ENCODE measurements around the gene EFEMP1. TPM values are rescaled to one million over a fixed set of nuclear protein-coding genes. Genes with fewer than 3 reads are reported as not detected.

Gene EFEMP1
- total and polyA plus RNA-seq, 10 of the 15 experiments (the other 5 are each of a cell fraction or from before 2014, with no cell fraction given): 0.27 to 1.2 (median 0.35) TPM; not detected in 6

GRCh38 chr2:55903727-55904126 is 19.9 kb downstream of the EFEMP1 start:
- Histone ChIP-seq H3K4me3 (no peak overlapping the region), H3K9ac (ENCODE audit: control insufficient read depth, insufficient read depth, low read length) (no peak overlapping the region), H3K4me1 (ENCODE audit: control insufficient read depth, insufficient read depth, low read length) (no peaks in the 10 kb centered on the region), H3K9me3 (replicated peaks; ENCODE audit: control insufficient read depth, insufficient read depth, low read length) (no peaks in the 10 kb centered on the region), H4K20me1 (ENCODE audit: control insufficient read depth, insufficient read depth) (no peaks in the 10 kb centered on the region), H3K27me3 (replicated peaks in 1 of 2; ENCODE audit: control insufficient read depth in 2 of 2, insufficient read depth in 2 of 2, low read length in 1 of 2) (no peaks in the 10 kb centered on the region), H3K79me2 (ENCODE audit: control insufficient read depth, insufficient read depth, low read length) (no peaks in the 10 kb centered on the region), H3K27ac (ENCODE audit: control insufficient read depth, insufficient read depth) (no peak overlapping the region), H3K36me3 (ENCODE audit: control insufficient read depth in 2 of 2, insufficient read depth in 2 of 2, low read length in 1 of 2) (no peaks in the 10 kb centered on the region), H3K4me2 (ENCODE audit: control insufficient read depth, insufficient read depth) (no peak overlapping the region), H2AFZ (ENCODE audit: control insufficient read depth, low read depth, low read length) (no peak overlapping the region)
- FAIRE-seq (no peak), ATAC-seq (no peak), DNase-seq (ENCODE audit: low read depth, low spot score) (no peak)
- SMC1A ChIA-PET (ENCODE audit: uncharacterized antibody, unreplicated experiment): interaction anchor here (0.6 kb wide), 1 partner anchor 22 kb away, joined by 3 read pairs; no protein-coding TSS in a partner anchor
- no TSS peak for BruUV-seq (replicated peaks)
- in situ Hi-C loops (cut with MboI): no loop called here
- CTCF ChIA-PET: no interaction called here
- POLR2A ChIA-PET: no interaction called here
- intact Hi-C loops (cut with micrococcal nuclease; ENCODE audit: unreplicated experiment): no loop called here
- RAD21 ChIA-PET (ENCODE audit: unreplicated experiment): no interaction called here
- WGBS (ENCODE audit: insufficient coverage, insufficient replicate concordance, low lambda C conversion rate, missing lambda C conversion rate): 15% methylated on average over 2 of the region's 2 CpGs
- no peak for TF ChIP-seq ZNF24 (IDR thresholded peaks at IDR 0.05)
- TF ChIP-seq EGR1 (IDR thresholded peaks at IDR 0.05; ENCODE audit: borderline replicate concordance in 1 of 2, low read depth in 2 of 2, low read length in 2 of 2): no peak
- no peak for TF ChIP-seq PBX3 (IDR thresholded peaks at IDR 0.05; ENCODE audit: insufficient replicate concordance, low read depth, low read length)
- no peak for TF ChIP-seq PML (IDR thresholded peaks at IDR 0.05; ENCODE audit: low read length)
- TF ChIP-seq NFXL1 (IDR thresholded peaks at IDR 0.05; ENCODE audit: borderline replicate concordance): no peak
- TF ChIP-seq ZBTB11 (CRISPR knock-in tag; IDR thresholded peaks at IDR 0.05): no peak
- no peak for TF ChIP-seq GATAD2B (conservative IDR thresholded peaks at IDR 0.05; ENCODE audit: low read depth)
- TF ChIP-seq FOS (IDR thresholded peaks at IDR 0.05; ENCODE audit: borderline replicate concordance, extremely low read depth, insufficient read length): no peak
- no peak for TF ChIP-seq CHD2 (IDR thresholded peaks at IDR 0.05; ENCODE audit: borderline replicate concordance, low read depth, low read length)
- no peak for TF ChIP-seq WRNIP1 (IDR thresholded peaks at IDR 0.05; ENCODE audit: borderline replicate concordance, low read depth, low read length)
- TF ChIP-seq FOXM1 (IDR thresholded peaks at IDR 0.05; ENCODE audit: low read depth, low read length): no peak
- TF ChIP-seq NFYA (IDR thresholded peaks at IDR 0.05; ENCODE audit: borderline replicate concordance, low read depth, low read length): no peak
